Dermis blood vessel endothelial cell (primary cell): ENCODE measurements around the gene RAB11A. TPM values are rescaled to one million over a fixed set of nuclear protein-coding genes. Genes with fewer than 3 reads are reported as not detected.

Experiments
- DNase-seq: peaks from one replicate; pipeline ENCODE4 v3.0.0; 2010
- total RNA-seq: library from RNA; depleted of rRNA; stranded (reverse); fragments of >200 nt; gene quantifications from 2 replicates; pipeline ENCODE4 v1.2.3, GENCODE V29; 2014

RAB11A gene
- total RNA-seq = 485 and 795 TPM in 2 replicates

DNA sequence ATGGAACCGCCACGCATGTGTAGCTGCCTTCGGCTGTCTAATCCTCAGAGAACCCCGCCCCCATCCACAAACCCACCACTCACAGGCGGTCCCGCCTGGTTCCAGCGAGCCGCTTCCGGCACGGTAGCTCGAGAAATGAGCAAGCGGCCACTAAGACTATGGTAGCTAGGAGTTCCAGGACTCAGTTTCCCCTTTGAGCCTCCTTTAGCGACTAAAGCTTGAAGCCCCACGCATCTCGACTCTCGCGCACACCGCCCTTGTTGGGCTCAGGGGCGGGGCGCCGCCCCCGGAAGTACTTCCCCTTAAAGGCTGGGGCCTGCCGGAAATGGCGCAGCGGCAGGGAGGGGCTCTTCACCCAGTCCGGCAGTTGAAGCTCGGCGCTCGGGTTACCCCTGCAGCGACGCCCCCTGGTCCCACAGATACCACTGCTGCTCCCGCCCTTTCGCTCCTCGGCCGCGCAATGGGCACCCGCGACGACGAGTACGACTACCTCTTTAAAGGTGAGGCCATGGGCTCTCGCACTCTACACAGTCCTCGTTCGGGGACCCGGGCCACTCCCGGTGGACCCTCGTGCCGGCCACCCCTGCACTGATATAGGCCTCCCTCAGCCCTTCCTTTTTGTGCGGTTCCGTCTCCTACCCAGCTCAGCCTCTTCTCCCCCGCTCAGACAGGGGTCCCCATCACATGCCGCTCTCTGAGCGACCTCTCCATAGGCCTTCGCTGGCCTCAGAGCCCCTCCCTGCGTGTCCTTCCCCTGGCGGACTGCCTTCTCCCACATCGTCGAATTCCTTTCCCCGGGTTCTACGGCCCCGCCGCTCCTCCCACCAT lies at the start of gene RAB11A:
TSS of gene RAB11A (plus strand) at position 366 of the 828 bp plus-strand sequence. CDS start at position 461, 95 bp downstream.
- peak; percentile 98 for DNase-seq

DNA sequence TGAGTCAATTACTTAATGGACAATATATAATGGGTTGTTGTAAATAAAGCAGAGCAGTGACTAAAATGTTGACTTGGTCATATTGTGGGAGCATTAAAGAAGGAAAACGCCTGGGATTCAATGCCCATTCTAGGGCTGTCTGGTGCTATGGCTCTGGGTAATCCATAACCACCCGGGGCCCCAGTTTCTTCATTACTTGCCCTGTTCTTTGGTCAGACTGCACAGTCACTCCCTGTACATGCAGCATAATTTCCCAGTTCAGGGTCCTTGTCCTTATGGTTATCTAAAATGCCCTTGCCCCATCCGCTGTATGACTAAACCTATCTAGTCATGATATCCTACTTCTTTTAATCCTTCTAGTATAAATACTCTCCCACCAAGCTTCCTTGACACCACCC lies 49.7 kb upstream of the RAB11A start:
- DNase-seq = peak; percentile 50

DNA sequence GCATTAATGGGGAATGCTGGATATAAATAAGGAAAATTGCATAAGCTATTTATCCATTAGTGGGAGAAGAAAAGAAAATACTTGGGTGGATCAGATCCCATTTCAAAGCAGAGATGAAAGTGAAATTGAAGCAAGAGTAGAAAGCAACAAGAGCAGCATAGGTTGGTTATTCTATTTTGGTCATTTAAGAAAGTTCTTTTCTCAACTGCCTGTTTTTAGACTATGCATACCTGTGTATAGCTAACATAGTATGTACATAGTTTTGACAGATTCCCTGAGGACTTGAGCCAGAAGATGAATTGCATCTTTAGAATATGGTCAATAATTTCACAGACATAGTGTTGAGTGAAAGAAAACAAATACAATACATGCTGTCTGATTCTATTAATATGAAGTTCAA lies 48.2 kb upstream of the RAB11A start:
- no peak for DNase-seq

DNA sequence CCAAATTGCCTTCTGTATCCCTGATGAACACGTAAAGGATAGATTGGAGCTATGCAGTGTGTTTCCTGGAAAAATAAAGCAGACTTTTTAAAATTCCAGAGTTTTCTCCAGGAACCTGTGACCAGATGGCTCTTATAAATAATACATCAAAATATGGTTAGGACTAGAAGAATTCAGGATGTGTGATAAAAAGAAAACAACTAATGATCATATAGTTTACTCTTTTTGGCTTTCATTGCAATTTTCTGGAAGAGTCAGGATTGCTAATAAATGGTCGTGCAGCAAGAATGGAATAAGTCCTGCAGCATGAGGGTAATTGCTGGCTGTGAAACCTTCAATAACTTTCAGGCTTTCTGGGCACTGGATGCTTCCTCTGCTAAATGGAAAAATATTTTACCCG lies 47.0 kb upstream of the RAB11A start:
- DNase-seq = no peak

DNA sequence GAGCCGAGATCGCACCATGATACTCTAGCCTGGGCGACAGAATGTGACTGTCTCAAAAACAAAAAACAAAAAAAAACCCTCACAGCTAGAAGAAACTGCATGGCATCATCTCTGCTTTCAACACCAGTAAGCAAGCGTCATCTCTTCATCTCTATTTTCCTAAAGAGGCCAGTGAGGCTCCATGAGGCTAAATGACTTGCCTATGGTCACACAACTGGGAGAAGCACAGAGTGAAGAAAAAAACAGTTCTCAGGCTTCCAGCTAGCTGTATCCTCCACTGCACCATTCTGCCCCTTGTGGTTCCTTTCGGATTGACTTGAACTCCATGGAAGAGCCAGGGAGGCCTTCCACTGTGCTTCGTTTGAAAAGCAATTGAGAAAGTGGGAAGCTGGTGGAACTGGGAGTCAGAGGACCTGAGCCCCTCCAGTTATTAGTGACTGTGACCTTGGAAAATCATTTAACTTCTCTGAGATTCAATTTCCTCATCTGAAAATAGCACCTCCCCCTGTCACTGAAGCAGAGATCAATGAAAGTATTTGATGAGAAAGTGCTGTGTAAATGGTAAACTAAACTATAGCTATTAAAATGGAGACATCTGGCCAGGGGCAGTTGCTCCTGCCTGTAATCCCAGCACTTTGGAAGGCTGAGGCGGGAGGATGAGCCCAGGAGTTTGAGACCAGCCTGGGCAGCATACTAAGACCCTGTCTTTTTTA lies 45.1 kb upstream of the RAB11A start:
- peak; percentile 89 for DNase-seq

DNA sequence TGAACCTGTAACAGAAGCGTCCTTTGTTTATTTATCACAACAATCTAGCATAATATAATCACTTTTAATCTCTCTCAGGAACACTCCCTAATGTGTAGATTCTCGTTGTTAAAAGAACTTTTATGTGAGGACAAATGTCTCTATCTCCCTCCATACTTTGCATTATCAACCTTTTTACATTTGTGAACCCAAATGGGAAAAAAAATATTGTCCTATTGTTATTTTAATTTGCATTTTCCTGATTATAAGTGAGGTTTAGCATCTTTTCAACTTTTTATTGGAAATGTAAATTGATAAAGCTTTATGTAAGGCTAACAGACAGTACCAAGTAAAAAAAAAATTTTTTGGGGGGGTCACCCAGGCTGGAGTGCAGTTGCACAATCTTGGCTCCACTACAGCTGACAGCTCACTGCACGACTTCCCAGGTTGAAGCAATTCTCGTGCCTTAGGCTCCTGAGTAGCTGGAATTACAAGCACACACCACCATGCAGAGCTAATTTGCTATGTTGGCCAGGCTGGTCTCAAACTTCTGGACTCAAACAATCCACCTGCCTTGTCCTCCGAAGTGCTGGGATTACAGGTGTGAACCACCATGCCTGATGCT lies 44.2 kb upstream of the RAB11A start:
- no peak for DNase-seq

DNA sequence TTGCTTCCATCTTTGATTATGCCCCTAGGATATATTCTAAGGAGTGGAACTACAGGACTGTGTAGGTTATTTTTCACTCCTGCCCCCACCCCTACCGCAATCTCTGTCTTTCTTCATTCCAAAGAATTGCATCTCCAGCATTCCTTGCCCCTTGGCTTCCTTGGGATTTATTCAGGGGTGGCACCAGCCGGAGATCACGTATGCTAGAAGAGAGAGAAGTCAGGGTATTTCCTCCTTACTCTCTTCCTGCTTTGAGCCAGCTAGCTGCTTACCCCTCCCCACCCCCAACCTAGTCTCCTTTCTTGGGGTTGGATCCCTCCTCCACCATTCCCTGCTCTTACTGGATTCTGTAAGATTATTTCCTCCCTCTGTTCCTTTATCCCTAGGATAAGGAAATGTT lies 42.2 kb upstream of the RAB11A start:
- DNase-seq = no peak

DNA sequence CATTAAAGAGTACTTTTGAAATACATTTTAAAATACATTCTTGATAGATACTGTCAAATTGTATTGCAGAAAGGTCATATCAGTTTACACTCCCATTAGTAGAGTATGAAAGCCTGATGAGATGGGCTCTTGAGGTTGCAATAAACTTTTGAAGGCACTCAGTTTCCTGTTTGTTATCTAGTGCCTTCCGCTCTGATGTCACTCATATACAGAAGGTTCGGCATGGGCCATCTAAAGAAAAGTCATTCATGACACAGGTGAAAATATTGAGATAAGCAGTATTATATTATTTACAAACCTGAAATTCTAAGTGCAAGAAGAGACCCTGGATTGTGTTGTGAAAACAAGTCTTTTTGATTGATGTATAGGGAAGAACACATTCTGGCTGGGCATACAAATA lies 40.7 kb upstream of the RAB11A start:
- DNase-seq = no peak

DNA sequence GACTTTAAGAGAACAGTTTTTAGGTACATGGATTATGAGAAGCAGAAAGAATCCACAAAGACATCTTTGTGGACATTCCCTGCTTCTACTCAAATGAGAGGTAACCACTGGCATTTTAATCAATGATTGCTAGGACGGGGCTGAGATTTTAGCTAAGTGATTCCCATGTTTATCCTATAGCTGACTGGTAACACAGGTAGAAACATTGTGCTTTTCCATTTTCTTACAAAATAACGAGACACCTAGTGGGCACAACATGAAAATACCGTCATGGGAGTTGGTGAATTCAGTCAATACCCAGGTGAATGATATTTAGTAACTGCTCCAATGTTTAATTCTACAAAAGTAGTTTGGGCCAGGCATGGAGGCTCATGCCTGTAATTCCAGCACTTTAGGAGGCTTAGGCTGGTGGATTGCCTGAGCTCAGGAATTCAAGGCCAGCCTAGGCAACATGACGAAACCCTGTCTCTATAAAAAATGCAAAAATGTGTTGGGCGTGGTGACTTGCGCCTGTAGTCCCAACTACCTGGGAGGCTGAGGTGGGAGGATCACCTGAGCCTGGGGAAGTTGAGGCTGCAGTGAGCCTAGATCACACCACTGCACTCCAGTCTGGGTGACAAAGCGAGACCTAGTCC lies 40.0 kb upstream of the RAB11A start:
- peak; percentile 68 for DNase-seq

DNA sequence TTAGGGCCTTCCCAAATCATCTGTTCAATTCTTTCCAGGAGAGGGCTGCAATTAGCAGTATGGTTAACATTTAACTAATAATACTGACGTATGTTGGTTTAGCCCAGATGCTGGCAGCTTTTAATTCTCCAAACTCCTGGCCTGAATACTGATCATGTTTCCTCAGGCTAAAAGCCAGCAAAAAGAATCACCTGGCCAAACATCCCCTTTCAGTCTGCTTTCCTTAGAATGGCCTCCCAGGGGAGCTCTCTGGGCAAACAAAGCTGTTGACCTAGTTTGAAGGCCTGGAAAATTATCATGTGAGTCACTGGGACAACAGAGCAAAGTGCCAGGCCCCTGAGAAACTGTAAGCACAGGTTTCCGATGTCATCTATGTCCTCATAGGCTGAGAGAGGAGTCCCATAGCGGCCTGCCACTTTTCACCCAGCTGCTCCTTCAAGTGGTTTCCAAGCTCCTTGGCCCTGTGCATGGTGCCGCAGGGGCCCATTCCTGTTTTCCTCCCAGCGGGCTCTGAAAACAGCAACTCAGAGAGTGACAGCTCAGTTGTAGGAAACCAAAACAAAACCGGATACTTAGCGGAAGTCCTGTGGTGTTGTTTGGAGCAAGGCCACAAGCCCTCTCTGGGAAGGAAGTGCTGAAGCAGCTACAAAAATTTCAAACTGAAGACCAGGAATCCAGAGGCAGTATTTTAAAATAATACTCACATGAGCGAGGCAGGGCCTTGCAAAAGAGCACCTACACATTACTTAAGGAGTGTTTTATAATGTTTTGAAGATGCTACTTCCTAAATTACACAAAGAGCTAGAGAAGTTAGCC lies 36.5 kb upstream of the RAB11A start:
- peak; percentile 99 for DNase-seq

DNA sequence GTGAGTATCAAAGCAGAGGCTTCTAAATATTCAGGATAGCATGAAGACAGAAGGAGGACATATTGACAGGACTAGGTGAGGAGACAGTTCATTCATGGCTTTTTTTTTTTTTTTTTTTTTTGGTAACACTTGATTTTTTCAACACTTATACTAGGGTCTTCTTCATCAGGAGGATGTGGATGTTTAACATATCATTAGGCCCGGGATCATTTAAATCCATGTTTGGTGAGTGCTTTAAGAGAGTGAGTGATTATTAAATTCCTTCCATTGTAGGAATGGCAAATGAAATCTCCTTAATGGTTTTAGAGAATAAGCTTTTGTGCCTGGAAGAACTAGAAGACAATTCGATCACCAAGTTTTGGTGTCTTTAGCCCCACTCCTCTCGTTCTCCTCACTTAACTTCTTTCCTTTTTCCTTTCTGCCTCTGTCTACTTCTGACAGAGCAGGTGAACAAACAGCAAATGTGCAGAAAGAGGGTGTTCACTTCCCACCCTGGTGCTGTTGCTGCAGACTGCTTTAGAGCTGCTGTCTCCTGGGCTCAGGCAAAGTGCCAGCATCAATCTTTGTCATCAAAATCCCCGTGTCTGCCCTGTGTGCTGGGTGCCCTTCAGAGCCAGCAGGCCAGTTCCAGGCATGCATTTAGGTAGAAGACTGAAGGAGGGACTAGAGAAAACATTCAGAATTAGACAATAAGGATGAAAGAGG lies 35.6 kb upstream of the RAB11A start:
- DNase-seq = peak; percentile 49

DNA sequence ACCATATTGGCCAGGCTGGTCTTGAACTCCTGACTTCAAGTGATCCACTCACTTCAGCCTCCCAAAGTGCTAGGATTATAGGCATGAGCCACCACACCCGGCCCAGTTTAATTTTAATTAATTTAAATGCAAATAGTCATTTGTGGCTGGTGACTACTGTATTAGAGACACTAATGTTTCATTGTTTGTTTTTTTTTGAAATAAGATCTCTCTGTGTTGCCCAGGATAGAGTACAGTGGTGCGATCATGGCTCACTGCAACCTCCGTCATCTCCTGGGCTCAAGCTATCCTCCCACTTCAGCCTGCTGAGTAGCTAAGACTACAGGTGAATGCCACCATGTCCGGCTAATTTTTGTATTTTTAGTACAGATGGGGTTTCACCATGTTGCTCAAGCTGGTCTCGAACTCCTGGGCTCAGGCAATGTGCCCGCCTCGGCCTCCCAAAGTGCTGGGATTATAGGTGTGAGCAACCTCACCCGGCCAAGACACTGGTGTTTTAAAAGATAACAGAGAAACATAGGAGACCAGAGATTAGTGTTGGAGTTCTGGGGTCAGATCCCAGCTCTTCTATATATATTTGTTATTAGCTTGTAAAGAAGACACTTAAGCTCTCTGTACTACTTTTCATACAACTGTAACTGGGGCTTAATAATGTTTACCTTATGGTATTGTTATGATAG lies 34.5 kb upstream of the RAB11A start:
- DNase-seq = no peak

DNA sequence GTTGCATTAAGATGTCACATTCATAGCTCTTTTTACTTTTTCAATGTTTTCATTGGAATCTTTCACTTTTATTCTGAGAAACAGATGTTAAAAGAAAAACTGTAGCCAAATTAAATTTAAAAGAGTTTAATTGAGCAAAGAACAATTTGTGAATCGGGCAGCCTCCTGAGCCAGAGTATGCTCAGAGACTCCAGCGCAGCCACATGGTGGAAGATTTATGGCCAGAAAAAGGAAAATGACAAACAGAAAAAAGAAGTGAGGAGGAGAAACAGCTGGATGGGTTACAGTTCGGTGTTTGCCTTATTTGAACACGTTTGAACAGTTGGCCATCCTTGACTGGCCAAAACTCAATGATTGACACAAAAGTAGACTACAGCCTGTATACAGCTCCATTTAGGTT lies 33.8 kb upstream of the RAB11A start:
- no peak for DNase-seq

DNA sequence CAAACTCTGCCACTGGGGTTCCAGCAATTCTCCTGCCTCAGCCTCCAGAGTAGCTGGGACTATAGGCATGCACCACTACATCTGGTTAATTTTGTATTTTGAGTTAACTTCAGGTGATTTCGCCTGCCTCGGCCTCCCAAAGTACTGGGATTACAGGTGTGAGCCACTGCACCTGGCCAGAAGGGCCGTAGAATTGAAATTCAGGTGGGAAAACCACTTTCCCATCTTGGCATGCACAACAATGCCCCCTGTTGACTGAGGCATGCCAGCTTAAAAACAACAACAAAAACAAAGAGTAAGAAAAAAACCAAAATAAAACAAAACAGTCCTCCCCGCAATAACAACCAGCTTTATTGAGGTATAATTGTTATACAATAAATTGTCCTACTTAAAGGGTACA lies 32.6 kb upstream of the RAB11A start:
- no peak for DNase-seq

DNA sequence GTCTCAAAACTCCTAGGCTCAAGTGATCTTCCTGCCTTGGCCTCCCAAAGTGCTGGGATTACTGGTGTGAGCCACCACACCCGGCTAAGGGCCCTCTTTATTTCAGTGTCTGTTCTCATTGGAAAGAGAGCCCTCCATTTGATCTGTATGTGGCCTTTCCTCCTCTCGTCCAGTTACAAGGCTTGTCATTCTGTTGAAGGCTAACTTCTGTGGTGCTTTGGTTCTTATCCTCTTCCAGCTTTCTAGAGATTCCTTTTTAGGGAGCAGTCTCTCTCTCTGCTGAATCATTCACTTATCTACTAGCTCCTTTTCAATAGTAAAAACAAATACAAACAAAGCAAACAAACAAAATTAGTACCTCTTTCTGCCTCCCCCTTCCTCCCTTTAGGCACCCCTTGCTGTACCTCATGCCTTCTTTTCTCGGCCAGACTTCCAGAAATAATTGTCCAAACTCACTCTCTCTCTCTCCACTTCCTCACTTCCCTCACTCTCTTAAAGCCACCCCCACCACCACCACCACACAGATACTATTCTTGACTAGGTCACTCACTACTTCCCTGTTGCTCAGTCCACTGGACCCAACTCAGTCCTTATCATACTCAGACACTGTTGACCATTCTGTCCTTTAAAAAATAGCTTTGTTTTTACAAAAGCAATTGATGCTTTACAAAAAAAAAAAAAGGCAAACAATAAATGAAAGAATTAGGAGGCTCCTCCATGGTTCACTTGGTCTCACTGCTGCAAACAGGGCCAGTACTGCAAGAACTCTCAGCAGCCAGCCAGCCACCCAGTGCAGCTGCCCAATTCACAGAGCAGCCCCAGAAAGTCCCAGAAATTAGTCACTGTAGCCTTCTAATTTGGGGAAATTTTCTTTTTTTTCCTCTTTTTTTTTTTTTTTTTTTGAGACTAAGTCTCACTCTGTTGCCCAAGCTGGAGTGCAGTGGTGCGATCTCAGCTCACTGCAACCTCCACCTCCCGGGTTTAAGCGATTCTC lies 31.7 kb upstream of the RAB11A start:
- no peak for DNase-seq

DNA sequence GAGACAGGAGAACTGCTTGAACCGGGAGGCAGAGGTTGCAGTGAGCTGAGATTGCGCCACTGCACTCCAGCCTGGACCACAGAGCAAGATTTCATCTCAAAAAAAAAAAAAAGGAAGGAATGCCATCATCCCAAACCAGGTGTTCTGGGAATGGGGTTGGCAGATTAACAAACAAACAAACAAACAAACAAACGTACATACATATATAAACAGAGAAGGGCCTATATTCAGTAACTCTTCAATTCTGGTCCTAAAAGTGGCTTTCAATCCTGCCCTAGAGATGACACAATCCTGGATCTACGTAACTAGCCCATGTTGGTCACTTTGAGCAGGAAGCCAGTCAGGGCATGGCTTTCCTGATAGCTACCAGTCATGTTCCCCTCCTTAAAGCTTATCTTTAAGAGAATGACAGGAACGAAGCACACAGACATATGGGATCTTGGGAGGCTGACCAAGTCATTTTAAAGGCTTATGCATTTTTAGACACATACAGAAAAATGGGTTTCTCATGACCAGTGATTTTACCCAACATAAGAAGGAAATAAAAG lies 29.9 kb upstream of the RAB11A start:
- peak; percentile 46 for DNase-seq

DNA sequence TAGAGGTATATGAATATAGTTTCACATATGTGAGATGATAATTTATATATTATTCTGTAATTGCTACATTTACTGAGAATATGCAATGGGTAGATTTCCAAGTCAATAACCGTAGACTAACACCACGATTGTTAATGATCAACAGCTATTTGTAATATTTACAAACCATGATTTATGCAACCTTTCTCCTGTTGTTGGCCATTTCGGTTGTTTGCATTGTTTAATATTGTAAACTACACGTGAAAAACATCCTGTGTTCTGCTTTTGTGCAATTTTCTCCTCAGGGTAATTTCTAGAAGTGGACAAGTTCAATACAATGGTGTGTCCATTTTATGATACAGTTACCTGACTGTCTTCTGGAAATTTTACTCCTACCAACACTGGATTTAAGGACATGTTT lies 29.3 kb upstream of the RAB11A start:
- no peak for DNase-seq

DNA sequence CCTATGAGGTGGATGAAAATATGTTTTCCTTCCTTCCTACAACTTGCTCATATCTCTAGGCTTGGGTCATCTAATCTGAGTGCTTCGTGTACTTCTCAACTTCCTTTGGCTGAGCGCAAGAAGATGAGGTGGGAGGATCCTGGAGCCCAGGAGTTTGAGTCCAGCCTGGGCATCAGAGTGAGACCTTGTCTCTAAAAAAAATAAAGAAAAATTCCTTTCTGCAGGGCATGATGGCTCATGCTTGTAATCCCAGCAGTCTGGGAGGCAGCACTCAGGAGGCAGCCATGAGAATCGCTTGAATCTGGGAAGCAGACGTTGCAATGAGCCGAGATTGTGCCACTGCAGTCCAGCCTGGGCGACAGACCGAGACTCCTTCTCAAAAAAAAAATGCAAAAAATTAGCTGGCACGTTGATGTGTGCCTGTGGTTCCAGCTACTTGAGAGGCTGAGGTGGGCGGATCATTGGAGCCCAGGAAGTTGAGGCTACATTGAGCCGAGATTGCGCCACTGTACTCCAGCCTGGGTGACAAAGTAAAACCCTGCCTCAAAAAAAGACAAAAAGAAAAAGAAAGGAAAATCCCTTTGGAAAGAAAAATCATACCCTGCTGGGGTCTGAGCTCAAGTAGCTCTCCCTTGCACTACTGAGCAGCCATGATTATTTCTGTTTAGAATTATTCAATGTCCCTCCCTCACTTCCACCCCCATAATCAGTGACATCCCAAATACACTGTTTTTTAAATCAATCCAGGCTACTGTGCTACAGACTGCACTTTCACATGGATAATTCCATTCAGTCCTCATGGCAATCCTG lies 28.0 kb upstream of the RAB11A start:
- peak; percentile 78 for DNase-seq
